GM23338 (cell line): ENCODE data around the gene VPS37C.

Source experiments
- CREB1 ChIP-seq: fragments of 250-450 bp; sonication (Bioruptor Pico); IDR thresholded peaks from 2 replicates; pipeline ENCODE4 v1.5.0; 2020; ENCODE audit warnings: low read depth, mild to moderate bottlenecking, moderate library complexity
- CTCF ChIP-seq, 2 experiments: fragments of 200-600 bp in 1 of 2; sonication (generic) in 1 of 2; conservative IDR thresholded peaks; 2 replicates each; pipeline versions ENCODE4 v1.5.1 to v1.6.1; 2016 to 2017; ENCODE audit warnings: antibody characterized with exemption in 2 of 2, low read depth in 2 of 2, mild to moderate bottlenecking in 2 of 2, moderate library complexity in 1 of 2
- ETS1 ChIP-seq: IDR thresholded peaks from 2 replicates; pipeline ENCODE4 v1.6.1; 2016; ENCODE audit warnings: antibody characterized with exemption
- EZH2 ChIP-seq: fragments of 200-600 bp; sonication (generic); IDR thresholded peaks from one replicate; pipeline ENCODE4 v1.8.0; 2017; ENCODE audit warnings: antibody characterized with exemption, mild to moderate bottlenecking, low read depth; ENCODE audit not compliant: unreplicated experiment
- EZH2phosphoT487 ChIP-seq: fragments of 200-600 bp; sonication (generic); IDR thresholded peaks from one replicate; pipeline ENCODE4 v1.8.1; 2018; ENCODE audit warnings: antibody characterized with exemption; ENCODE audit not compliant: unreplicated experiment
- JUNB ChIP-seq: IDR thresholded peaks from one replicate; pipeline ENCODE4 v1.6.1; 2016; ENCODE audit warnings: antibody characterized with exemption; ENCODE audit not compliant: unreplicated experiment
- NANOG ChIP-seq: IDR thresholded peaks from 2 replicates; pipeline ENCODE4 v1.6.1; 2016; ENCODE audit warnings: antibody characterized with exemption, borderline replicate concordance
- POLR2AphosphoS5 ChIP-seq: IDR thresholded peaks from 2 replicates; pipeline ENCODE4 v1.6.1; 2016; ENCODE audit warnings: antibody characterized with exemption, low read depth
- REST ChIP-seq: IDR thresholded peaks from one replicate; pipeline ENCODE4 v1.6.1; 2018; ENCODE audit warnings: antibody characterized with exemption; ENCODE audit not compliant: unreplicated experiment
- STAT1 ChIP-seq: IDR thresholded peaks from one replicate; pipeline ENCODE4 v1.6.1; 2016; ENCODE audit warnings: antibody characterized with exemption; ENCODE audit not compliant: unreplicated experiment
- ZNF114 ChIP-seq: fragments of 250-450 bp; sonication (Bioruptor Pico); IDR thresholded peaks from 2 replicates; pipeline ENCODE4 v1.5.0; 2020; ENCODE audit warnings: mild to moderate bottlenecking, moderate library complexity
- ZNF331 ChIP-seq: fragments of 250-450 bp; sonication (Bioruptor Pico); IDR thresholded peaks from 2 replicates; pipeline ENCODE4 v1.5.0; 2020; ENCODE audit warnings: low read depth, mild to moderate bottlenecking, moderate library complexity
- ZNF462 ChIP-seq: fragments of 250-450 bp; sonication (Bioruptor Pico); IDR thresholded peaks from 2 replicates; pipeline ENCODE4 v1.5.0; 2020; ENCODE audit warnings: mild to moderate bottlenecking, moderate library complexity

- TF ChIP-seq CTCF (conservative IDR thresholded peaks at IDR 0.05; ENCODE audit: low read depth in 2 of 2) (peak in 1 of 2 experiments; percentile 34; a peak in 2 of 4 replicates), REST (no peak), POLR2AphosphoS5 (no peak), EZH2 (no peak), CREB1 (no peak), EZH2phosphoT487 (no peak), ZNF331 (CRISPR knock-in tag) (no peak), JUNB (no peak), NANOG (no peak), ETS1 (no peak), STAT1 (no peak), ZNF114 (CRISPR knock-in tag) (no peak), ZNF462 (CRISPR knock-in tag) (no peak)
Observed at GRCh38 chr11:61080986-61081590, 80.1 kb downstream of the VPS37C start.
